Thymus (tissue), 11 donors: ENCODE results near the gene RPL29. TPM values are rescaled to one million over a fixed set of nuclear protein-coding genes. Genes with fewer than 3 reads are reported as not detected.

Source experiments
- DNase-seq, 9 donors: peaks; one replicate each; pipeline ENCODE4 v3.0.0-alpha.2; 2013; ENCODE audit warnings: low spot score in 9 of 9, low read depth in 6 of 9, missing footprints in 1 of 9
- H3K27ac ChIP-seq, 2 donors: one replicate each; pipeline ENCODE4 v1.5.1; 2013; ENCODE audit warnings: control low read depth in 1 of 2, low read depth in 1 of 2, low read length in 1 of 2, mild to moderate bottlenecking in 1 of 2, moderate library complexity in 1 of 2
- H3K27me3 ChIP-seq, 2 donors: one replicate each; pipeline ENCODE4 v1.5.1; 2013; ENCODE audit warnings: low read length in 1 of 2; ENCODE audit not compliant: control insufficient read depth in 2 of 2, insufficient read depth in 1 of 2
- H3K36me3 ChIP-seq, 2 donors: one replicate each; pipeline ENCODE4 v1.5.1; 2013; ENCODE audit warnings: low read length in 1 of 2, mild to moderate bottlenecking in 1 of 2, moderate library complexity in 1 of 2; ENCODE audit not compliant: control insufficient read depth in 2 of 2, insufficient read depth in 2 of 2
- H3K4me1 ChIP-seq, 2 donors: one replicate each; pipeline ENCODE4 v1.5.1; 2013; ENCODE audit warnings: low read length in 2 of 2; ENCODE audit not compliant: control insufficient read depth in 2 of 2, insufficient read depth in 2 of 2
- H3K4me3 ChIP-seq, 2 donors: one replicate each; pipeline ENCODE4 v1.5.1; 2013; ENCODE audit warnings: low read length in 2 of 2, control low read depth in 1 of 2, mild to moderate bottlenecking in 1 of 2
- H3K9me3 ChIP-seq, 2 donors: one replicate each; pipeline ENCODE4 v1.5.1; 2013; ENCODE audit warnings: low read length in 1 of 2, mild to moderate bottlenecking in 1 of 2; ENCODE audit not compliant: control insufficient read depth in 2 of 2, insufficient read depth in 1 of 2
- WGBS: extraction: QIAGEN DNeasy Blood & Tissue Kit; methylation state at CpG from one replicate; pipeline ENCODE4 v1.1.7; 2013; 5-methylcytosine and 5-hydroxymethylcytosine counted together
- polyA plus RNA-seq: library from polyadenylated mRNA; stranded (reverse); fragments of 200-250 nt; gene quantifications from one replicate; pipeline ENCODE4 v1.2.3, GENCODE V29; 2013
- total RNA-seq: library from RNA; stranded (reverse); fragments of 120-200 nt; gene quantifications from one replicate; pipeline ENCODE4 v1.2.4, GENCODE V29; 2013
- donor health status: healthy.

The RPL29 gene
- total and polyA plus RNA-seq, 2 donors: 1,457 to 1,964 TPM

- H3K36me3 ChIP-seq: no peaks in the 10 kb centered on the region
- H3K27me3 ChIP-seq: no peaks in the 10 kb centered on the region
- H3K4me3 ChIP-seq: no peak overlapping the region
- H3K4me1 ChIP-seq: peaks cover 0 to 4% of the 10 kb centered on the region in 2 donors
- no peaks in the 10 kb centered on the region for H3K9me3 ChIP-seq
- WGBS: 98% methylated on average over 3 of the region's 3 CpGs
- DNase-seq: no peak
- no peak overlapping the region for H3K27ac ChIP-seq
Observed at GRCh38 chr3:52023101-52023770, 27.5 kb upstream of the RPL29 start.

- Histone ChIP-seq H3K9me3 (no peaks in the 10 kb centered on the region), H3K27ac (no peak overlapping the region), H3K4me1 (peaks cover 0 to 4% of the 10 kb centered on the region in 2 donors), H3K27me3 (no peaks in the 10 kb centered on the region), H3K4me3 (no peak overlapping the region), H3K36me3 (no peaks in the 10 kb centered on the region)
- WGBS: 95% methylated on average over 20 of the region's 20 CpGs
- no peak for DNase-seq
Observed at GRCh38 chr3:52022323-52023100, 26.8 kb upstream of the RPL29 start.

GRCh38 chr3:52021489-52022268 lies 26.0 kb upstream of the RPL29 start:
- no peak for DNase-seq
- 89% methylated on average over 10 of the region's 10 CpGs for WGBS
- H3K4me3 ChIP-seq: no peak overlapping the region
- no peaks in the 10 kb centered on the region for H3K36me3 ChIP-seq
- no peaks in the 10 kb centered on the region for H3K27me3 ChIP-seq
- no peak overlapping the region for H3K27ac ChIP-seq
- H3K9me3 ChIP-seq: no peaks in the 10 kb centered on the region
- H3K4me1 ChIP-seq: peaks cover 0 to 4% of the 10 kb centered on the region in 2 donors

GRCh38 chr3:52020796-52021195 lies 25.1 kb upstream of the RPL29 start:
- no peak overlapping the region for H3K4me3 ChIP-seq
- WGBS: 98% methylated on average over 7 of the region's 7 CpGs
- H3K27ac ChIP-seq: no peak overlapping the region
- H3K4me1 ChIP-seq: peaks cover 0 to 4% of the 10 kb centered on the region in 2 donors
- no peak for DNase-seq
- H3K27me3 ChIP-seq: no peaks in the 10 kb centered on the region
- H3K9me3 ChIP-seq: no peaks in the 10 kb centered on the region
- no peaks in the 10 kb centered on the region for H3K36me3 ChIP-seq

- Histone ChIP-seq H3K36me3 (no peaks in the 10 kb centered on the region), H3K27me3 (no peaks in the 10 kb centered on the region), H3K27ac (no peak overlapping the region), H3K4me3 (no peak overlapping the region), H3K4me1 (peaks cover 0 to 4% of the 10 kb centered on the region in 2 donors), H3K9me3 (no peaks in the 10 kb centered on the region)
- WGBS: 95% methylated on average over 17 of the region's 17 CpGs
- no peak for DNase-seq
Observed at GRCh38 chr3:52019352-52020080, 23.8 kb upstream of the RPL29 start.

GRCh38 chr3:52018319-52019000 lies 22.8 kb upstream of the RPL29 start:
- no peak overlapping the region for H3K4me3 ChIP-seq
- H3K27me3 ChIP-seq: no peaks in the 10 kb centered on the region
- 91% methylated on average over 21 of the region's 21 CpGs for WGBS
- H3K4me1 ChIP-seq: peaks cover 0 to 2% of the 10 kb centered on the region in 2 donors
- no peak overlapping the region for H3K27ac ChIP-seq
- DNase-seq: no peak
- no peaks in the 10 kb centered on the region for H3K9me3 ChIP-seq
- H3K36me3 ChIP-seq: no peaks in the 10 kb centered on the region

GRCh38 chr3:52017586-52017985 lies 21.9 kb upstream of the RPL29 start:
- H3K9me3 ChIP-seq: no peaks in the 10 kb centered on the region
- H3K27ac ChIP-seq: no peak overlapping the region
- WGBS: 95% methylated on average over 11 of the region's 11 CpGs
- H3K4me1 ChIP-seq: no peaks in the 10 kb centered on the region
- no peak for DNase-seq
- H3K4me3 ChIP-seq: no peak overlapping the region
- no peaks in the 10 kb centered on the region for H3K27me3 ChIP-seq
- H3K36me3 ChIP-seq: no peaks in the 10 kb centered on the region

- H3K27ac ChIP-seq: no peak overlapping the region
- H3K9me3 ChIP-seq: no peaks in the 10 kb centered on the region
- no peaks in the 10 kb centered on the region for H3K27me3 ChIP-seq
- H3K4me3 ChIP-seq: no peak overlapping the region
- no peaks in the 10 kb centered on the region for H3K4me1 ChIP-seq
- no peak for DNase-seq
- no peaks in the 10 kb centered on the region for H3K36me3 ChIP-seq
- WGBS: 91% methylated on average over 13 of the region's 13 CpGs
Observed at GRCh38 chr3:52015438-52016228, 19.9 kb upstream of the RPL29 start.
